AG04449 (cell line): ENCODE data around the gene FOXF1.
A peak's percentile ranks its signal among the peaks of the same experiment; 100 is the strongest.

ENCODE experiments used
- CTCF ChIA-PET: fragments of 350-600 bp; formaldehyde crosslinking; extraction: SDS; loops from one replicate; lab custom pipeline; 2021; ENCODE audit warnings: antibody characterized with exemption; lab: Yijun Ruan, JAX
- POLR2A ChIA-PET: fragments of 400-600, 350-600 bp; formaldehyde crosslinking; extraction: SDS; loops from one replicate; lab custom pipeline; 2020; ENCODE audit warnings: antibody characterized with exemption, inconsistent platforms; lab: Yijun Ruan, JAX
- DNase-seq: peaks from one replicate; pipeline ENCODE4 v3.0.0-alpha.2; 2010; ENCODE audit warnings: low read depth, low spot score
- H3K4me3 ChIP-seq: 2 replicates; pipeline ENCODE4 v1.5.1; 2011; ENCODE audit warnings: low read depth, mild to moderate bottlenecking, control low read depth, low read length
- CTCF ChIP-seq: IDR thresholded peaks from one replicate; pipeline ENCODE4 v1.5.1; 2011; ENCODE audit warnings: mild to moderate bottlenecking, moderate library complexity, low read length, control low read depth, inconsistent platforms; ENCODE audit not compliant: insufficient read depth; ENCODE audit errors: missing control alignments

Gene FOXF1

GRCh38 chr16:86513471-86514277 lies 3.3 kb downstream of the FOXF1 start:
- TF ChIP-seq CTCF, result no peak
- peak overlapping the region; percentile 64 for H3K4me3 ChIP-seq
- DNase-seq, result no peak
- ChIA-PET POLR2A (no interaction called here), CTCF (interaction anchor here (2.5 kb wide), 1 partner anchor 441 kb away, joined by 18 read pairs; no protein-coding TSS in a partner anchor)

GRCh38 chr16:86514481-86515376 lies 4.4 kb downstream of the FOXF1 start:
- no peak for DNase-seq
- POLR2A ChIA-PET, result no interaction called here
- CTCF ChIA-PET, result interaction anchor here (0.6 to 16.8 kb wide), 3 partner anchors 171 to 439 kb away, joined by 4 to 685 read pairs (median 126); no protein-coding TSS in a partner anchor
- peak overlapping the region; percentile 49 for H3K4me3 ChIP-seq
- no peak for TF ChIP-seq CTCF

GRCh38 chr16:86515413-86515776 lies 5.1 kb downstream of the FOXF1 start:
- CTCF ChIA-PET, result interaction anchor here (0.6 to 16.8 kb wide), 3 partner anchors 172 to 440 kb away, joined by 4 to 685 read pairs (median 126); no protein-coding TSS in a partner anchor
- TF ChIP-seq CTCF, result no peak
- POLR2A ChIA-PET, result no interaction called here
- H3K4me3 ChIP-seq, result peak overlapping the region; percentile 49
- DNase-seq, result no peak

GRCh38 chr16:86515777-86516622 lies 5.7 kb downstream of the FOXF1 start:
- TF ChIP-seq CTCF, result no peak
- ChIA-PET POLR2A (no interaction called here), CTCF (interaction anchor here (0.9 to 16.8 kb wide), 21 partner anchors 12 to 695 kb away, joined by 3 to 685 read pairs (median 11); no protein-coding TSS in a partner anchor)
- DNase-seq, result no peak
- H3K4me3 ChIP-seq, result peak overlapping the region; percentile 49

GRCh38 chr16:86516623-86517003 lies 6.3 kb downstream of the FOXF1 start:
- peak overlapping the region; percentile 15; the same call in 1 of the 2 replicates for H3K4me3 ChIP-seq
- CTCF ChIA-PET, result interaction anchor here (0.8 to 16.8 kb wide), 43 partner anchors 10 to 696 kb away, joined by 3 to 685 read pairs (median 8); no protein-coding TSS in a partner anchor
- no peak for TF ChIP-seq CTCF
- POLR2A ChIA-PET, result no interaction called here
- no peak for DNase-seq
